DOHH2 (cell line): ENCODE measurements around the gene IRAK1BP1.

Source experiments
- CTCF ChIP-seq: fragments of 200-600 bp; sonication (generic); IDR thresholded peaks from one replicate; pipeline ENCODE4 v1.5.1; 2014; ENCODE audit warnings: antibody characterized with exemption, mild to moderate bottlenecking, low read depth, low read length; ENCODE audit not compliant: poor library complexity, severe bottlenecking
- EZH2phosphoT487 ChIP-seq: fragments of 200-600 bp; sonication (generic); IDR thresholded peaks from 2 replicates; pipeline ENCODE4 v1.6.1; 2017; ENCODE audit warnings: borderline replicate concordance, mild to moderate bottlenecking, antibody characterized with exemption, low read length, moderate library complexity, mixed read lengths

GRCh38 chr6:78925317-78925716 lies 58.0 kb downstream of the IRAK1BP1 start:
- TF ChIP-seq CTCF: no peak
- no peak for TF ChIP-seq EZH2phosphoT487
